Panc1 (cell line): ENCODE results near the gene MORN1. TPM values are rescaled to one million over a fixed set of nuclear protein-coding genes. Genes with fewer than 3 reads are reported as not detected.

Experiments used
- ATAC-seq: fragments of 200-7000 bp; cut with Tn5 transposase; 2 replicates; pipeline ENCODE4 v1.9.1; 2020; ENCODE audit warnings: mild to moderate bottlenecking, moderate library complexity
- BruUV-seq: library from RNA; stranded (reverse); fragments of 400-500 nt; replicated peaks from 2 replicates; lab custom pipeline; 2021; lab: Mats Ljungman, UMichigan
- CTCF ChIA-PET: fragments of 300-600 bp; sonication (Branson Sonifier 250); formaldehyde crosslinking; loops from one replicate; lab custom pipeline; 2022; ENCODE audit warnings: antibody characterized with exemption; lab: Charles Lee
- POLR2A ChIA-PET: fragments of 300-600 bp; sonication (Branson Sonifier 250); formaldehyde crosslinking; loops from one replicate; lab custom pipeline; 2022; ENCODE audit warnings: antibody characterized with exemption; lab: Charles Lee
- DNase-seq: peaks from one replicate; pipeline ENCODE4 v3.0.0-alpha.2; 2010; ENCODE audit warnings: low read depth, low spot score
- H3K27ac ChIP-seq: 2 replicates; pipeline ENCODE4 v1.5.1; 2011; ENCODE audit warnings: mild to moderate bottlenecking, low read length, inconsistent platforms
- H3K27me3 ChIP-seq: fragments of 200-500 bp; sonication (Bioruptor generic); 2 replicates; pipeline ENCODE4 v1.6.0; 2014; ENCODE audit warnings: low read length, inconsistent platforms; ENCODE audit not compliant: control insufficient read depth, insufficient read depth
- H3K36me3 ChIP-seq: fragments of 200-500 bp; sonication (Bioruptor generic); 2 replicates; pipeline ENCODE4 v1.5.1; 2014; ENCODE audit warnings: inconsistent platforms, mild to moderate bottlenecking, low read length, moderate library complexity; ENCODE audit not compliant: control insufficient read depth, insufficient read depth
- H3K4me1 ChIP-seq: 2 replicates; pipeline ENCODE4 v1.5.1; 2011; ENCODE audit warnings: inconsistent platforms, mild to moderate bottlenecking, low read length, moderate library complexity; ENCODE audit not compliant: control insufficient read depth, insufficient read depth
- H3K4me3 ChIP-seq, 2 experiments: 2 replicates each; pipeline ENCODE4 v1.5.1; 2011 to 2012; ENCODE audit warnings: low read depth in 2 of 2, low read length in 2 of 2, mild to moderate bottlenecking in 2 of 2, inconsistent platforms in 1 of 2, moderate library complexity in 1 of 2
- H3K9me3 ChIP-seq: fragments of 200-500 bp; sonication (Bioruptor generic); 2 replicates; pipeline ENCODE4 v1.5.1; 2014; ENCODE audit warnings: low read depth, mild to moderate bottlenecking, inconsistent platforms, low read length, moderate library complexity; ENCODE audit not compliant: control insufficient read depth, insufficient read depth
- POLR2AphosphoS5 ChIP-seq: IDR thresholded peaks from 2 replicates; pipeline ENCODE4 v1.6.1; 2012; ENCODE audit warnings: mild to moderate bottlenecking, low read depth, low read length, moderate library complexity
- SIN3A ChIP-seq: IDR thresholded peaks from 2 replicates; pipeline ENCODE4 v1.6.1; 2012; ENCODE audit warnings: low read depth, mild to moderate bottlenecking, low read length, moderate library complexity, borderline replicate concordance; ENCODE audit not compliant: insufficient read depth
- TCF7L2 ChIP-seq: IDR thresholded peaks from 2 replicates; pipeline ENCODE4 v1.6.1; 2011; ENCODE audit warnings: mild to moderate bottlenecking, low read depth, low read length, inconsistent platforms
- in situ Hi-C: cut with HindIII; loops from 2 replicates; pipeline ENCODE4 v1.10.0; 2016; ENCODE audit warnings: low sequenced_read_pairs, low pct_unique_long_range_greater_than_20kb
- intact Hi-C: fragments of 100-400 bp; cut with micrococcal nuclease; formaldehyde crosslinking; loops from one replicate; pipeline ENCODE4 v1.10.0; 2022; ENCODE audit not compliant: unreplicated experiment
- total RNA-seq: library from RNA; stranded (reverse); gene quantifications from one replicate; pipeline ENCODE4 v1.2.1, GENCODE V29; 2021; ENCODE audit not compliant: unreplicated experiment
- TF ChIP-seq, protein P1 (sequence below), 2 experiments: IDR thresholded peaks; 2 replicates each; pipeline ENCODE4 v1.6.1; 2011 to 2012; ENCODE audit warnings: low read depth in 2 of 2, control low read depth in 1 of 2, low read length in 1 of 2, mild to moderate bottlenecking in 1 of 2, moderate library complexity in 1 of 2; ENCODE audit not compliant: insufficient read depth in 1 of 2
- TF ChIP-seq, protein P2 (sequence below): fragments of 450-650 bp; IDR thresholded peaks from 2 replicates; pipeline ENCODE4 v1.5.1; 2017; ENCODE audit warnings: mild to moderate bottlenecking

Gene MORN1
- total RNA-seq, 1 experiment from 2014 or later, result 21.3 TPM

- BruUV-seq, result no TSS peak
- in situ Hi-C loops (loop anchor here (10.0 kb wide), 1 partner anchor 205 kb away; the partner anchor contains the start of gene FAAP20), intact Hi-C loops (no loop called here)
- Histone ChIP-seq H3K4me1 (peaks cover 15% of the 10 kb centered on the region), H3K27me3 (no peaks in the 10 kb centered on the region), H3K36me3 (peaks cover 27% of the 10 kb centered on the region), H3K4me3 (no peak overlapping the region), H3K27ac (no peak overlapping the region), H3K9me3 (no peaks in the 10 kb centered on the region)
- DNase-seq (no peak), ATAC-seq (no peak; the same call in 1 of the 2 replicates)
- POLR2A ChIA-PET, result interaction anchor here (0.6 kb wide), 1 partner anchor 201 kb away, joined by 13 read pairs; no protein-coding TSS in a partner anchor
- CTCF ChIA-PET, result interaction anchor here (0.7 kb wide), 1 partner anchor 1057 kb away, joined by 3 read pairs; no protein-coding TSS in a partner anchor
- TF ChIP-seq, protein P1, sequence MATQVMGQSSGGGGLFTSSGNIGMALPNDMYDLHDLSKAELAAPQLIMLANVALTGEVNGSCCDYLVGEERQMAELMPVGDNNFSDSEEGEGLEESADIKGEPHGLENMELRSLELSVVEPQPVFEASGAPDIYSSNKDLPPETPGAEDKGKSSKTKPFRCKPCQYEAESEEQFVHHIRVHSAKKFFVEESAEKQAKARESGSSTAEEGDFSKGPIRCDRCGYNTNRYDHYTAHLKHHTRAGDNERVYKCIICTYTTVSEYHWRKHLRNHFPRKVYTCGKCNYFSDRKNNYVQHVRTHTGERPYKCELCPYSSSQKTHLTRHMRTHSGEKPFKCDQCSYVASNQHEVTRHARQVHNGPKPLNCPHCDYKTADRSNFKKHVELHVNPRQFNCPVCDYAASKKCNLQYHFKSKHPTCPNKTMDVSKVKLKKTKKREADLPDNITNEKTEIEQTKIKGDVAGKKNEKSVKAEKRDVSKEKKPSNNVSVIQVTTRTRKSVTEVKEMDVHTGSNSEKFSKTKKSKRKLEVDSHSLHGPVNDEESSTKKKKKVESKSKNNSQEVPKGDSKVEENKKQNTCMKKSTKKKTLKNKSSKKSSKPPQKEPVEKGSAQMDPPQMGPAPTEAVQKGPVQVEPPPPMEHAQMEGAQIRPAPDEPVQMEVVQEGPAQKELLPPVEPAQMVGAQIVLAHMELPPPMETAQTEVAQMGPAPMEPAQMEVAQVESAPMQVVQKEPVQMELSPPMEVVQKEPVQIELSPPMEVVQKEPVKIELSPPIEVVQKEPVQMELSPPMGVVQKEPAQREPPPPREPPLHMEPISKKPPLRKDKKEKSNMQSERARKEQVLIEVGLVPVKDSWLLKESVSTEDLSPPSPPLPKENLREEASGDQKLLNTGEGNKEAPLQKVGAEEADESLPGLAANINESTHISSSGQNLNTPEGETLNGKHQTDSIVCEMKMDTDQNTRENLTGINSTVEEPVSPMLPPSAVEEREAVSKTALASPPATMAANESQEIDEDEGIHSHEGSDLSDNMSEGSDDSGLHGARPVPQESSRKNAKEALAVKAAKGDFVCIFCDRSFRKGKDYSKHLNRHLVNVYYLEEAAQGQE (IDR thresholded peaks at IDR 0.05; ENCODE audit: insufficient read depth in 1 of 2, low read depth in 2 of 2, low read length in 1 of 2), result no peak
- TF ChIP-seq, protein P2, sequence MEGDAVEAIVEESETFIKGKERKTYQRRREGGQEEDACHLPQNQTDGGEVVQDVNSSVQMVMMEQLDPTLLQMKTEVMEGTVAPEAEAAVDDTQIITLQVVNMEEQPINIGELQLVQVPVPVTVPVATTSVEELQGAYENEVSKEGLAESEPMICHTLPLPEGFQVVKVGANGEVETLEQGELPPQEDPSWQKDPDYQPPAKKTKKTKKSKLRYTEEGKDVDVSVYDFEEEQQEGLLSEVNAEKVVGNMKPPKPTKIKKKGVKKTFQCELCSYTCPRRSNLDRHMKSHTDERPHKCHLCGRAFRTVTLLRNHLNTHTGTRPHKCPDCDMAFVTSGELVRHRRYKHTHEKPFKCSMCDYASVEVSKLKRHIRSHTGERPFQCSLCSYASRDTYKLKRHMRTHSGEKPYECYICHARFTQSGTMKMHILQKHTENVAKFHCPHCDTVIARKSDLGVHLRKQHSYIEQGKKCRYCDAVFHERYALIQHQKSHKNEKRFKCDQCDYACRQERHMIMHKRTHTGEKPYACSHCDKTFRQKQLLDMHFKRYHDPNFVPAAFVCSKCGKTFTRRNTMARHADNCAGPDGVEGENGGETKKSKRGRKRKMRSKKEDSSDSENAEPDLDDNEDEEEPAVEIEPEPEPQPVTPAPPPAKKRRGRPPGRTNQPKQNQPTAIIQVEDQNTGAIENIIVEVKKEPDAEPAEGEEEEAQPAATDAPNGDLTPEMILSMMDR, result no peak
- TF ChIP-seq TCF7L2 (no peak), SIN3A (no peak), POLR2AphosphoS5 (no peak)
These were observed 8.7 kb upstream of the MORN1 start for GRCh38 chr1:2399890-2400575.

DNA sequence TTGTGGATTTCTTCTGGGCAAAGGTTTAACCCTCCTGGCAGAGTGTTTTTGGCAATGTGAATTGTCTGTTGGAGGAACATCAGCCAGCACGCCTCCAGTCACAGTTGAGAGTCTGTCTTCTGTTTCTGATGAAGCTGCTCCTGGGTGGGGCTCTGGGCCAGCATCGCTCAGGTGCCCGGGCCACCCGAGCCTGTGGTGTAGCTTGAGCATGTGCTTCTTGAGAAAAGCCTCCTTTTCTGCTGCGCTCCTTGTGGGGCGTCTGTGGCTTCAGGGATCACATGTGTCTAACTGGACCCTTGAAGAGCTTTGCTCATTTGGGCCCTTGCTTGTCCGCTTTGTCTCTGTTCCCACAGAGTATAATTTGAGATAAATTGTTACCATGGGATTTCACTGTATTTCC lies 7.5 kb upstream of the MORN1 start:
- Histone ChIP-seq H3K4me3 (no peak overlapping the region), H3K36me3 (peaks cover 25% of the 10 kb centered on the region), H3K27me3 (no peaks in the 10 kb centered on the region), H3K9me3 (no peaks in the 10 kb centered on the region), H3K27ac (no peak overlapping the region), H3K4me1 (peaks cover 7% of the 10 kb centered on the region)
- CTCF ChIA-PET, result no interaction called here
- DNase-seq (no peak), ATAC-seq (no peak)
- no peak for TF ChIP-seq POLR2AphosphoS5
- no peak for TF ChIP-seq SIN3A
- TF ChIP-seq TCF7L2, result no peak
- TF ChIP-seq, protein P2, result no peak
- TF ChIP-seq, protein P1 (IDR thresholded peaks at IDR 0.05; ENCODE audit: insufficient read depth in 1 of 2, low read depth in 2 of 2, low read length in 1 of 2), result no peak
- POLR2A ChIA-PET, result interaction anchor here (0.7 kb wide), 1 partner anchor 127 kb away, joined by 4 read pairs; the partner anchor contains the start of gene PANK4
- in situ Hi-C loops, result loop anchor here (10.0 kb wide), 1 partner anchor 204 kb away; the partner anchor contains the start of gene FAAP20
- intact Hi-C loops, result no loop called here
- BruUV-seq, result no TSS peak
